ENCODE measurements around the gene FRMPD2. TPM values are rescaled to one million over a fixed set of nuclear protein-coding genes. Genes with fewer than 3 reads are reported as not detected.
A peak's percentile ranks its signal among the peaks of the same experiment; 100 is the strongest.

The FRMPD2 gene
- total RNA-seq, result under 0.01 and 0.22 TPM in 2 replicates

GRCh38 chr10:48274636-48275035 lies at the start of gene FRMPD2:
TSS of gene FRMPD2 (minus strand) at chr10:48274696. CDS start at chr10:48274567, 129 bp downstream.
- DNase-seq (ENCODE audit: low read depth in 2 of 2), result no peak

DNA sequence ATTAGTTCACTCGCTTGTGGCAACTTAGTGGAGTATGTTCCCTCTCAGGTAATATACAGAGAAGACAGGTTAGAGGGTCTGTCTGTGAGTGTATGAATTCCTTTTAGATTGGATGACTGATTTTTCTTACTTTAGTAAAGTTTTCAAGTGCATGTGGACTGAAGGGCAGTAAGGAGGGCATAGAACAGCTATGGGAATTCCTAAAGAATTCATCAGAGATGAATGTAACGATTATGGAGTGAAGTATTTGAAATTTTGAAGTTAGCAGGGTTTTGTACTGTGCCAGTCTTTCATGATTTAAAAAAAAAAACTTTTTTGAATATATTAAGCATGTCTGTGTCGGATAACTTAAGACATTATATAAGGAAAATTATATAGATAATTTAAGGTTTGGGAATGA lies 47.5 kb upstream of the FRMPD2 start:
- no peak for DNase-seq (ENCODE audit: low read depth in 2 of 2)

DNA sequence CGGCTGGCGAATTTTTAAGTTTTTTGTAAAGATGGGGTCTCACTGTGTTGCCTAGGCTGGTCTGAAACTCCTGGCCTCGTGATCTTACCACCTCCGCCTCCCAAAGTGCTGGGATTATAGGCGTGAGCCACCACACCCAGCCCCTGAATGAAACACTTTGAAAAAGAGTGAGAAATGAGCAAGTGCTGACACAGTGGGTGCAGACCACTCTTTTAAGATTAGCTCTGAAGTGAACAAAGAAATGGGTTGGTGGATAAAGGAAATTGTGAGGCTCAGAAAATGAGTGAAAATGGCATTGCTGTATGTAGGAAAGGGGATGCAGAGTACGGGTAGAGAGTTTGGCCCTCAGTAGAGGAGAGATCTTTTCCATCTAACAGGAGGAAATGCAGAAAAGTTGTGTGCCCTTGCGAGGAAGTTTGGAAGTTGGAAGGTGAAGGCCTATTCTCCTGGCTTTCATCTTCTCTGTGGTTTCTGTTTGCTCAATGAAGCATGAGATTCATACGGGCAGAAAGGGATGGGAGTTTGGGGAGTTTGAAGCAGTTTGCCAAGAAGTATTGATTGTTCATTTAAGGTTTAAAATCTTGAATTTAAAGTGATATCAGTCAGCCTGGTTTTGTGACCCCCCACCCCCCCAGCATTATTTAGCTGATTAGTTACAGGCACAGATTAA lies 43.0 kb upstream of the FRMPD2 start:
- DNase-seq (ENCODE audit: low read depth in 2 of 2), result no peak

DNA sequence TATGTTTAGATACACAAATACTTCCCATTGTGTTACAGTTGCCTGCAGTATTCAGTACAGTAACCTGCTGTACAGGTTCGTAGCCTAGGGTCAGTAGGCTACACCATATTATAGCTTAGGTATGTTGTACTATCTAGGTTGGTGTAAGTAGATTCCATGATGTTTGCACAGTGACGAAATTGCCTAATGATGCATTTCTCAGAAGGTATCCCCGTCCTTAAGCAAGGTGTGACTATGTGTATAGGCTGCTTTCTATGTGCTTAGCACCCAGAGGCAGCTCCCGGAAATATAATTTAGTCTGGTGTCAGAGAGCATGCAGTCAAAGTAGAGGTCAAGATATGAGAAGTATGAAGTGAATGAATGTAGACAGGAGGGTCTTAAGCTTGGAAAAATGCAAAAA lies 41.7 kb upstream of the FRMPD2 start:
- no peak for DNase-seq (ENCODE audit: low read depth in 2 of 2)

- no peak for DNase-seq (ENCODE audit: low read depth in 2 of 2)
Observed at GRCh38 chr10:48314107-48314506, 39.6 kb upstream of the FRMPD2 start.

GRCh38 chr10:48309711-48310226 lies 35.3 kb upstream of the FRMPD2 start:
- DNase-seq (ENCODE audit: low read depth in 2 of 2), result peak in 1 of 2 donors; percentile 44

- no peak for DNase-seq (ENCODE audit: low read depth in 2 of 2)
Observed at GRCh38 chr10:48307711-48308018, 33.2 kb upstream of the FRMPD2 start.

DNA sequence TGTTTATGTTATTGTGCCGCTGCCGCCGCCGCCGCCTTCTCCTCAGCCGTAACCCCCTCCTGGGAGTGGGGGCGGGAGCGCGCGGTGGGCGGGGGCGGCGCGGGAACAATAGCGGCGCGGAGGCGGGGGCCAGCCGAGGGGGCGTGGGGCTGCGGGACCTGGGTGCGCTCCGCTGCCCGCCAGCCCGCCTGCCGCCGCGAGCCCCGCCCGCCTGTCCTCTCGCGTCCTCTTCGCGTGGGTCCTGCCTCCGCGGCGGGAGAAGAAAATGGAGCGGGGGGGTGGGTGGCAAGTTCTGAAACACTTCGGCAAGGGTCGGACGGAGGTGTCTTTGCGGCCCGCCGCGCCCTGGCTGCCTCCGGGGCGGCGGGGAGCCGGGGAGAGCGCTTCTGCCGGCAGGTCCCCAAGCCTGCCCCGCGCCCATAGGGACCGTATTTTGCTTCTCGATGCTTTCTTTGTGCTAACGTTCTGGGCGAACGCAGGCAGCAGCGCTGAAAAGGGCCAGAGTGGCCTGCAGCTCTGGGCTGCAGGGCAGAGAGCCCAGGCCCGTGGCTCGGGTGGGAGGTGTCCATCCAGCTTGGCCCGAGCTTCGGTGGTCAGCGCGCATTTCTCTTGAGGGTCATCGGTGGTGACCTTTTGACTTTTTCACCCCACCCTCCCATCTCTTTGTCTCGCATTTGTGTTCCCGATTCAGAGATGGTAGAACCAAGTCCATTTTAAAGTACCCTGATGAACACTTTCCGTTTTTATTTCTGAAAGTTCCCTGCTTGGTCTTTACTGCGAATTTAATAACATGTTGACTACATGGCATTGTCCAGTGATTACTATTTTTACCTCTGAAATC lies 32.6 kb upstream of the FRMPD2 start:
- peak; percentile 68 to 77 for DNase-seq (ENCODE audit: low read depth in 2 of 2)

GRCh38 chr10:48306265-48306869 lies 31.9 kb upstream of the FRMPD2 start, which contains the start of gene MAPK8:
TSS of gene MAPK8 (plus strand) at chr10:48306677. CDS start at chr10:48401661, 94,984 bp downstream.
- peak; percentile 84 to 91 for DNase-seq (ENCODE audit: low read depth in 2 of 2)

- no peak for DNase-seq (ENCODE audit: low read depth in 2 of 2)
Observed at GRCh38 chr10:48305905-48306264, 31.4 kb upstream of the FRMPD2 start.

- no peak for DNase-seq (ENCODE audit: low read depth in 2 of 2)
Observed at GRCh38 chr10:48302515-48303476, 28.3 kb upstream of the FRMPD2 start.

- DNase-seq (ENCODE audit: low read depth in 2 of 2), result no peak
Observed at GRCh38 chr10:48300556-48300955, 26.1 kb upstream of the FRMPD2 start.

GRCh38 chr10:48299692-48300091 lies 25.2 kb upstream of the FRMPD2 start:
- no peak for DNase-seq (ENCODE audit: low read depth in 2 of 2)

GRCh38 chr10:48299066-48299465 lies 24.6 kb upstream of the FRMPD2 start:
- no peak for DNase-seq (ENCODE audit: low read depth in 2 of 2)

GRCh38 chr10:48296576-48297098 lies 22.1 kb upstream of the FRMPD2 start:
- no peak for DNase-seq (ENCODE audit: low read depth in 2 of 2)

DNA sequence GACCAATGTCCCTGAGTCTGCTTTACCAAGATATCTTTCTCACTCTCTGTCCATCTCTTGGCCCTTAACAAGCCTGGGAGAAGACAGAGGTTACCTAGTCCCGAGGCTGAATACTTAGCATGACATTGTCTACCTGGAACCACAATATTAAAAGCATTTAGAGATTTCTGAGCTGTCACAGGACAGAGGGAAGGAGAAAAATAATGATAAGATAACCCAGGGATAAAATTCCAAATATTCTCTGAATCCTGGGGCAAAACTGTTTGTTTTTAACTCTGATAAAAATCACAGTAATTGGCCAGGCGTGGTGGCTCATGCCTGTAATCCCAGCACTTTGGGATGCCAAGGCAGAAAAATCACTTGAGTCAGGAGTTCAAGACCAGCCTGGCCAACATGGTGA lies 19.9 kb upstream of the FRMPD2 start:
- DNase-seq (ENCODE audit: low read depth in 2 of 2), result no peak

DNA sequence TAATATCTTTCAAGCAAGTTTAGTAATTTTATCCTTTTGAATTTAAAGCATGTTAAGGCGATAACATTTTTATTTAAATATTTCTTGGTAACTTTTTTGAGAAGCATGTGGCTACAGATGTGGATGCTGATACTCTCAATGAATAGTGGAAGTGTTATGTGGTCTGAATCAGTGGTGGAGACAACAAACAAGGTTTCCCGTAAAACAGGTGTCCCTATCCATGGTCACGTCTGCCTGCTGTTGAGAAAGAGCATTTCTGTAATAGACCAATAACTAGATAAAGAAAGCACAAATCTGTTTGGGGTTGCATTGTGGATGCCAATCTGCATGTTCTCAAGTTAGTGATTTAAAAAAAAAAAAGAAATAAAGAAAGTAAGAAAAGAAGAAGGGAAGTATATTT lies 18.1 kb upstream of the FRMPD2 start:
- no peak for DNase-seq (ENCODE audit: low read depth in 2 of 2)

DNA sequence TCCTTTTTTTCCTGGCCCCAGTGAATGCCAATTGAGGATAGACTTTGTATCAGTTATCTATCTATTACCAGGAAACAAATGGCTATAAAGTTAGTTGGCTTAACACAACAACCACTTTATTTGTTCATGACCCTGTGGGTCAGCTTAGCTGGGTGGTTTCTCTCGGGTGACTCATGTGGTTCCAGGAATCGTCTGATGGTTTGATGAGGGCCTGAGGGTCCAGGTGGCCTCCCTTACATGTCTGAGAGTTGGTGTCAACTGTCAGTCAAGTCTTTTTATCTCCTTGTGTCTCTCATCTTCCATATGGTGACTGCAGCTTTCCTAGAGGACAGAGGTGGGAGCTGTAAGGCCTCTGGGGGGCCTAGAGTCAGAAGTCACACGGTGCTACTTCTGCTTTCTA lies 16.7 kb upstream of the FRMPD2 start:
- DNase-seq (ENCODE audit: low read depth in 2 of 2), result no peak

- no peak for DNase-seq (ENCODE audit: low read depth in 2 of 2)
Observed at GRCh38 chr10:48290286-48290685, 15.8 kb upstream of the FRMPD2 start.

DNA sequence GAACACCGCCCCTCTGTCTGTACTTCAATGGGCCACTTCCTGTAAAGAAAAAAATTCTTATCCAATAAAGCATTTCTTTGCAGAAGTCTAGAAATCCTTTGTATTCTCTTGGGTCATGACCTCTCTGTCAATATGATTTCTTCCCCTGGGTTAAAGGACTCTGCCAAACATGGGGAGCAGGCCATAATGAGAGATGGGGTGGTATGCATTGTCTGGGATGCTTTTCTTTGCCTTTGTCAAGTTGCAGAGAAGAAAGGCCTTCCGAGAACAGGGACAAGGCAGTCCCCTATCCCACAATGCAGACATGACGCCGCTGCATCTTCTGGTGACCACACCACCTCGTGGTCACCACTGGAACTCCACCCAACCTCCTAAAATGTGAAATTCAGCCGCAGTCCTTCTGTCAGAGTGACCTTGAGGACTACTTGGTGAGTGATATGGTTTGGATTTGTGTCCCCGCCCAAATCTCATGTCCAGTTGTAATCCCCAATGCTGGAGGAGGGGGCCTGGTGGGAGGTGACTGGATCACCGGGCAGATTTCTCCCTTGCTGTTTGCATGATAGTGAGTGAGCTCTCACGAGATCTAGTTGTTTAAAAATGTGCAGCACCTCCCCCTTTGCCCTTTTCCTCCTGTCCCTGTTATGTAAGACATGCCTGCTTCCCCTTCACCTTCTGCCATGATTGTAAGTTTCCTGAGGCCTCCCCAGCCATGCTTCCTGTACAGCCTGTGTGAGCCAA lies 15.2 kb upstream of the FRMPD2 start:
- DNase-seq (ENCODE audit: low read depth in 2 of 2), result peak; percentile 59 to 71

Data from lung microvascular endothelial cell (primary cell).